ENCODE measurements around the gene OR6B2.

DNA sequence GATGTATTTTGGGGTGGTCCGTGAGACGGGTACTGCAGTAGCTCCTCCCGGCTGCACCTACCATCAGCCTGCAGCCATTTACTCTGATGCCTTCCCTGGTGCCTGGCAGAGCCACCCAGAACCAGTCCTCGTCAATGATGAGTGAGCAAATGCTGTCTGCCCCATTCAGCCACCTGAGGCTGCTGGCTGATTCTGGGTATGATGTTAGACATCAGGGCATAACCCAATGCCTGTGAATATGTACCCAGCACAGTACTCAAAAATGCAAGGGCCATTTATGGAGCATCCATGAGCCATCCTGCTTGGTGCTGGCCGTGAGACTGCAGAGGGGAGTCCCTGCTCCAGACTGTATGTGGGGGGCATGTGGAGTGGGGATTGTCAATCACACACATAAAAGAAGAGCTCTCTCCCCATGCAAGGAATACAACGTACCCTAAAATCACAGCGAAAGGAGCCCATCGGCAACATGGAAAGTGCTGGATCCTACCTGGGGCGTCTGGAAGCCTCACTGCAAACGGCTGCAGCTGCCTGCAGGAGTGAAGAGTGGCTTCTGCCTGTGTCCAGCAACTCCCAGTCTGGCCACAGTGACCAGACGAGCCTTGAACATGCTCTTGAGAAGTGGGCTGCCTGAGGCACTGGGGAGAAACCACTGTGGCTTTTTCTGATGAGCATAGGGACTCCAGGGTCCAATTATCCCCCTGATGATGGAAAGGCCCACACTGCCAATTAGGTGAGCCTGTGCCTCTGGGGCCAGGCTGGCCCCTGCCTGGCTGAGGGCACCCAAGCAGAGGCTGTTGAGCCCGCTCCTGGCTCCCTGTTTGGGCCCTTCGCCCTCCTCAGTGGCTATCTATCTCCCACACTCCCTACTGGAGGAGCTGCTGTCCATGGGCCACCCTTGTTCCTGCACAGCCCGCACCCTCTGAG lies 2.4 kb upstream of the OR6B2 start:
- TF ChIP-seq, protein P1, sequence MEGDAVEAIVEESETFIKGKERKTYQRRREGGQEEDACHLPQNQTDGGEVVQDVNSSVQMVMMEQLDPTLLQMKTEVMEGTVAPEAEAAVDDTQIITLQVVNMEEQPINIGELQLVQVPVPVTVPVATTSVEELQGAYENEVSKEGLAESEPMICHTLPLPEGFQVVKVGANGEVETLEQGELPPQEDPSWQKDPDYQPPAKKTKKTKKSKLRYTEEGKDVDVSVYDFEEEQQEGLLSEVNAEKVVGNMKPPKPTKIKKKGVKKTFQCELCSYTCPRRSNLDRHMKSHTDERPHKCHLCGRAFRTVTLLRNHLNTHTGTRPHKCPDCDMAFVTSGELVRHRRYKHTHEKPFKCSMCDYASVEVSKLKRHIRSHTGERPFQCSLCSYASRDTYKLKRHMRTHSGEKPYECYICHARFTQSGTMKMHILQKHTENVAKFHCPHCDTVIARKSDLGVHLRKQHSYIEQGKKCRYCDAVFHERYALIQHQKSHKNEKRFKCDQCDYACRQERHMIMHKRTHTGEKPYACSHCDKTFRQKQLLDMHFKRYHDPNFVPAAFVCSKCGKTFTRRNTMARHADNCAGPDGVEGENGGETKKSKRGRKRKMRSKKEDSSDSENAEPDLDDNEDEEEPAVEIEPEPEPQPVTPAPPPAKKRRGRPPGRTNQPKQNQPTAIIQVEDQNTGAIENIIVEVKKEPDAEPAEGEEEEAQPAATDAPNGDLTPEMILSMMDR (conservative IDR thresholded peaks at IDR 0.05; ENCODE audit: low read length), result no peak
- no peak for TF ChIP-seq EZH2phosphoT487 (IDR thresholded peaks at IDR 0.05; ENCODE audit: borderline replicate concordance)
